Measurements from ENCODE around the gene SLC1A2. TPM values are rescaled to one million over a fixed set of nuclear protein-coding genes. Genes with fewer than 3 reads are reported as not detected.

The SLC1A2 gene
- total and polyA plus RNA-seq, 2 experiments from 2014 or later = 0.70 to 2.8 TPM

GRCh38 chr11:35414776-35415175, 4.6 kb downstream of the SLC1A2 start:
- no peaks in the 10 kb centered on the region for H3K36me3 ChIP-seq (ENCODE audit: insufficient read depth)
- H2AFZ ChIP-seq = no peak overlapping the region
- ATAC-seq (no peak), DNase-seq (ENCODE audit: low spot score) (no peak)
- H3K27me3 ChIP-seq (ENCODE audit: insufficient read depth) = peaks cover 58% of the 10 kb centered on the region
- H3K4me1 Mint-ChIP-seq = no peaks in the 10 kb centered on the region; the same call in 2 of the 3 replicates
- no peaks in the 10 kb centered on the region for H3K9me2 ChIP-seq (ENCODE audit: insufficient read depth)
- no peaks in the 10 kb centered on the region for H3K36me3 Mint-ChIP-seq (ENCODE audit: low read depth)
- no peaks in the 10 kb centered on the region for H3K79me2 ChIP-seq (replicated peaks; ENCODE audit: insufficient read depth)
- H3K4me3 Mint-ChIP-seq = no peak overlapping the region
- H3K4me1 ChIP-seq (ENCODE audit: insufficient read depth) = peaks cover 6% of the 10 kb centered on the region; the same call in 1 of the 2 replicates
- H3K4me3 ChIP-seq = no peak overlapping the region
- peaks cover 41% of the 10 kb centered on the region for H3K27me3 Mint-ChIP-seq (ENCODE audit: insufficient read depth, low read depth, poor library complexity)
- peaks cover 3% of the 10 kb centered on the region; the same call in 1 of the 3 replicates for H3K9me3 Mint-ChIP-seq
- no peak overlapping the region for H3K27ac Mint-ChIP-seq
- TF ChIP-seq ZNF462 (CRISPR knock-in tag; IDR thresholded peaks at IDR 0.05) (no peak), NANOG (IDR thresholded peaks at IDR 0.05; ENCODE audit: borderline replicate concordance) (no peak), STAT1 (IDR thresholded peaks at IDR 0.05; ENCODE audit: unreplicated experiment) (no peak), CTCF (conservative IDR thresholded peaks at IDR 0.05; ENCODE audit: low read depth in 2 of 2) (no peak), EZH2phosphoT487 (IDR thresholded peaks at IDR 0.05; ENCODE audit: unreplicated experiment) (no peak), CREB1 (CRISPR knock-in tag; IDR thresholded peaks at IDR 0.05; ENCODE audit: low read depth) (no peak), ZNF331 (CRISPR knock-in tag; IDR thresholded peaks at IDR 0.05; ENCODE audit: low read depth) (no peak)
- no peaks in the 10 kb centered on the region for H3F3A ChIP-seq (replicated peaks; ENCODE audit: low read depth)
- peaks cover 3% of the 10 kb centered on the region for H4K20me1 ChIP-seq (replicated peaks; ENCODE audit: insufficient read depth)
- H3K4me2 ChIP-seq = no peak overlapping the region
- H3K27ac ChIP-seq (ENCODE audit: low read depth) = no peak overlapping the region

Measured in GM23338 (cell line).